HG03175 (cell line): ENCODE data around the gene SMIM24.
A peak's percentile ranks its signal among the peaks of the same experiment; 100 is the strongest.
"Not testable (repeated sequence)": the region's sequence is repeated elsewhere in the genome, so short reads cannot be mapped to it uniquely, and the experiment has no call there.

Experiments used
- ATAC-seq: cut with Tn5 transposase; IDR thresholded peaks from one replicate; pipeline ENCODE4 v1.9.1; 2021; ENCODE audit warnings: mild to moderate bottlenecking, moderate library complexity; ENCODE audit not compliant: unreplicated experiment

The SMIM24 gene

DNA sequence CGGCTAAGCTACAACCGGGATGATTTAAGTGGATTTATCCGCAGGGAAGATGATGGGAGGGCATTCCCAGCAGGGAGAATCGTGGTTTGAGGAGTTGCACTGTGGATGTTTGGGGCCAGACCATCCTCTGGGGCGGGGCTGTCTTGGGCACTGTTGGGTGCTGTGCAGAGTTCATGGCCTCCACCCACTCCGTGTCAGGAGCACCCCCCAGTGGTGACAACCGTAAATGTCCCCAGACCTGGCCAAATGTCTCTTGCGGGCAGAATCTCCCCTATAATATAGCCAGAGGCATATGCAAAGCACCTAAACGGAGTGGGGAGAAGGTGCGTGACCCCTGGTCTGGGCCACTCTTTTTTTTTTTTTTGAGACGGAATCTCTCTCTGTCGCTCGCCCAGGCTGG, 40.2 kb downstream of the SMIM24 start:
- no peak for ATAC-seq

DNA sequence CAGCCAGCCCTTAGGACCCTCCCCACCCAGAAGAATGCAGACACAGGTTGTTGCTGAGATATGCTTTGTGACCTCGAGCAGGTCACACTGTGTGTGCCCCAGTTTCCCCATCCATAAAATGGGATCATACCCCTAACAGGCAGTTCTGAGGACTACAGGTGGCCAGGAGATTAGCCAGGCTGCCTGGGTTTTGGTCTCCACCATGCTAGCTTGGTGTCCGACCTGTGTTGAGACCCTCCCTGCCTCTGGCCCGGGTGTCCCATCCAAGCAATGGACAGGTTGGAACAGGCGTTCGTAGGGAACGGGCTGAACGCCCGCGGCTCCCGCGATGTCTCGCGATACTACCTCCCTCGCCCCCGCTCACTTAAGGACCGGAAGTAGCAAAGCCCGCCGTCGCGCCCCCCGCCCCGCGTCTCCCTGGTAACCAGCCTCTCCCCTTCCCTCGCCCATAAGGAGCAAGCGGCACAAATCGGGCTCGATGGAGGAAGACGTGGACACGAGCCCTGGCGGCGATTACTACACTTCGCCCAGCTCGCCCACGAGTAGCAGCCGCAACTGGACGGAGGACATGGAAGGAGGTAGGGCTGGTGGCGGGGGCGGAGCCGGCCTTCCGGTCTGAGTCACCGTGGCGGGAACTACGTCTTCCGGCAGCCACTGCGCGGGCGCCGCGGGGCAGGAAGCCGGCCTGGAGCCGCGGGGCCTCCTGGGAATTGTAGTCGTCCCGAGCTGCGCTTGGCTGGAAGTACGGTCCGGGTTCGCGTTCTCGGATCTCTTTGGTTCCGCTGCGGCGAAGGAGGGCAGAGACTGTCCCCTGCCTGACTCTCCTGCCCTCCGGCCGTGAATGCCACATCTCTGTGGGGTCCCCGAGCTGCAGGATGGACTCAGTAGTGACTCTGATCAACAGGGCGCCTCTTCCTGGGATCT, 45.4 kb downstream of the SMIM24 start:
- peak; percentile 87 for ATAC-seq

DNA sequence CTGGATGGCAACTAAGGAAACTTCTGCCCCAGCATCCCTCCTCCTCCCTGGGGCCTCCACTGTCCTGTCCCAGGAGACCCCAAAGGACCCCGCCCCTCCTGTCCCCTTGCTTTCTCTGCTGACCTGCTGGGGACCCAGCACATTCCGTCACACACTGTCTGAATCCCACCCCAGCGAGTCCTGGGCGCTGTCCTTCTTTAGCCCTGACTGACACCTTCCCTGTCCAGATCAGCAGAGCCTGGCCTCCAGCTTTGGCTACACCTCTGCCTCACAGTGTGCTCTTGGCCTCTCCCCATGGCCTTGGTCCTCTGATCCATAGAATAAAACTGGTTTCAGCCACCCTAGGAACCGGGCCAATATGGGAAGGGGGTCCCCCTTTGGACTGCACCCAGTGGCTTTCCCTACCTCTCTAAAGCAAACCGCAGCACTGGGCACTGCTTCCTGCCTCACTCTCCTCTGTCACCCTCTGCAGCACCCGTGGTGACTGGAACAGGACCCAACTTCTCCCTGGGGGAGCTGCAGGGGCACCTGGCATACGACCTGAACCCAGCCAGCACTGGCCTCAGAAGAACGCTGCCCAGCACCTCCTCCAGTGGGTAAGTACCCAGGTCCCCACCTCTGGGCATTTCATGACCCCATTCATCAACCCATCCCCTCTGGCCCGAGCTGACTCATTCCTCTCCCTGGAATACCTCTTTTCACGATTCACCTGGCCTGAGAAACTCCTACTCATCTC, 46.4 kb downstream of the SMIM24 start:
- no peak for ATAC-seq

DNA sequence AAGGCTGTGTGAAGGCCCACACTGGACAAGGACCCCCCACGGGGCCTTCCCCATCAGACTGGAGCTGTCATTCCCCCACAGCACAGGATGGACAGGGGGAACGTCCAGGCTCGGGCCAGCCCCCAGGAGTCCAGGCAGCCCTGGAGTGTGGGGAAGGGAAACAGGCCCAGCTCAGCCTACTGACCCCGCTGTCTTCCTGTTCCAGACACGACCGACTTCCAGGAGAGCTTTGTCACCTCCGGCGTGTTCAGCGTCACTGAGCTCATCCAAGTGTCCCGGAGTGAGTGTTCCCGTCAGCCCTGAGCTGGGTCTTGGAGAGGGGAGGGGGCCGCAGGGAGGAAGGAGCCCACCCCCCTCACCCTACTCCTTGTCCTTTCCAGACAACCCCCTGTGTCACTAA, 47.0 kb downstream of the SMIM24 start:
- no peak for ATAC-seq

DNA sequence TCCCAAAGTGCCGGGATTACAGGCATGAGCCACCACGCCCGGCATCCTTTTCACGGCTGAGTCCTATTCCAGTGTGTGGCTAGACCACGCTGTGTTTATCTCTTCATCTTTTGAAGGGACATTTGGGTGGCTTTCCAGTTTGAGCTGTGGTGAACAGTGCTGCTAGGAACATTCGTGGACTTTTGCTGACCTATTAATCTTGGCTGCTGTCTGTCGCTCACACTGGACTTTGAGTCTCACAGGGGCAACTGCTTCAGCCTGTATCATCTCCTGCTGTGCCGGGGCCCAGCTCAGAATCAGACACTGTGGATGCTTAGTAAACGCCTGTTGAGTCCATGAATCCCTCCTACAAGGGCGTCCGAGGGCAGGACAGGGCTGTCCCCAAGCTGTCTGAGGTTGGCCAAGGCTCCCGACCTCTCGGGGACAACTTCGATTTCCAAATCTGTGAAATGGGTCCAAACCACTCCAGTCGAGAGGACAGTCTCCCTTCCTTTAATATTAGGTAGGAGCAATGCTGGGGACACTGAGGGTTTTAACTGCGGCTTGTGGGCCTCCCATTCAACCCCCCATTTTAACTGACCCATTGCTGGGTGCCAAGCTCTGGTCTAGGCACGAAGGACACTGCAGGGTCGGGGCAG, 48.4 kb downstream of the SMIM24 start:
- no peak for ATAC-seq

DNA sequence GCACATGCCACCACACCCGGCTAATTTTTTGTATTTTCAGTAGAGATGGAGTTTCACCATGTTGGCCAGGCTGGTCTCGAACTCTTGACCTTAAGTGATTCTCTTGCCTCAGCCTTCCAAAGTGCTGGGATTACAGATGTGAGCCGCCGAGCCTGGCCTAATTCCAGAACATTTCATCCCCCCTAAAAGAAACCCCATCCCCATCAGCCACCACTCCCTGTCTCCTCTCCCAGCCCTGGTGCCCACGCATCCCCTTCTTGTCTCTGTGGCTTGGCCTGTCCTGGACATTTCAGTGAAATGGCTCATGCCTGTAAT, 50.0 kb downstream of the SMIM24 start:
- ATAC-seq: not testable (repeated sequence)

DNA sequence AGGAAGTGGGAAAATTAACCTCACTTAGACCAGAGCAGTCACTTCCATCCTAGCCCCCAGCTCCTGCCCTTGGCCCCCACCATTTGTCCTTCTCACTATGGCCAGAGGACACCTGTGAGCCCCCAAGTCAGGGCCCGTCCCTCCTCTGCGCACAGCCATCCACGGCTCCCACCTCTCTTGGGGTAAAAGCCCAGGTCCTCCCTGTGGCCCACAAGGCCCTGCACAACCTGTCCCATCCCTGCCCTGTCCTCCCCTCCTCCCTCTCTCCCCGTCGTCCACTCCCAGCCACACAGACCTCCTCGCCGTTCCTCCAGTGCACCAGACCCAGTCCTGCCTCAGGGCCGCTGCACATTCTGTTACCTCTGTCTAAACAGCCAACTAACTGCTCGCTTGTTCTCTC, 53.9 kb downstream of the SMIM24 start:
- ATAC-seq: no peak
